GM21515 (cell line): Measurements from ENCODE around the gene AGBL4.
"Not testable (repeated sequence)": the region's sequence is repeated elsewhere in the genome, so short reads cannot be mapped to it uniquely, and the experiment has no call there.

ENCODE experiments used
- ATAC-seq: cut with Tn5 transposase; IDR thresholded peaks from one replicate; pipeline ENCODE4 v1.9.1; 2021; ENCODE audit not compliant: unreplicated experiment

Gene AGBL4

DNA sequence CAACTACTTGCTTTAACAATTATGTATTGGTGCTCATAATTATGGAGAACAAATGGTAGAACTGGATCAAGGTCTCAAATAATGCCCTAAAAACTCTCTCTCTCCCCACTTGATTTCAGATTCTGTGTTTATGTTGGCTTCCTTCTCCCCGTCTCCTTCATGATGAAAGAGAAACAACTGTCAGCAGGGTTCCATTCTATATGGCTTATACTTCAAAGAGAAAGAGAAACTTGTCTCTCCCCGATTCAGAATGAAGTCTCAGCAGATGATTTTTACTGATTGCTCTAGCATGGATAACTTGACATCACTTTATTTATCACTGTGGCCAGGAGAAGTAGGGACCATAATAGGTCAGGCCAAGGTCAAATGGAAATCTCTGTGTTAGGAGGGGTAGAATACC, 575.6 kb downstream of the AGBL4 start:
- no peak for ATAC-seq

DNA sequence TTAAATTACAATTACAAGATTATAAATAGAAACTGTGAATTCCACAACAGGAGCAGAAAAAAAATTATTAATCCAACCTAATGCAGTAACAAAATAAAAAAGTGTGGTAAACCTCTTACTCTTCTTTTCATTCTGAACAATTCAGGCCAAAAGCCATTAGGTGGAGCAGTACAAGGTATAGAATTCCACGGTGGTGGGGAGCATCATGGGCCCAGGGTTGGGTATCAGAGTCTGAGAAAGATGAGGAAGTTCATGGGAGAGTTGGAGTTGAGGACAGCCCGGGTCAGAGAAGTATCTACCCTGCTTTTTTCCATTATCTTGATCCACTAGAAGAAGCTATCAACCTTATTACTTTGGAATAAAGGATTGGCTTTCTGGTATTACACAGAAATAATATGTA, 586.9 kb downstream of the AGBL4 start:
- ATAC-seq, result no peak

DNA sequence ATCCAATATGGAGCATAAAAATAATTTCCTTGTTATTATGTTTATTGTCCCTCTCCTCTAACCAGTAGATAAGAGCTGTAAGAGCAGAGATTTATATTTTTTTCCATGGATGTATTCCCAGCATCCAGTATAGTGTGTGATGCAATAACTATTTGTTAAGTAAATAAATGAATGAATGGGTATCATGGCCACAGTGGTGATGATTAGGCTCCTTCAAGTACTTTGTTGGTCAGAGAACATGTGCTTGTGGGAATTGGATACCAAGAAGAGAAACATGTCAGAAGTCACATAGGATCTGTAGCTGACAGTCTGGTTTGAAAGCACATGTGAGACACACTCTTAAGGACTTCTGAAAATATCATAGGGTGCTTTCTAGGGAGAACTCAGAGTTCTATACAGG, 588.5 kb downstream of the AGBL4 start:
- no peak for ATAC-seq

DNA sequence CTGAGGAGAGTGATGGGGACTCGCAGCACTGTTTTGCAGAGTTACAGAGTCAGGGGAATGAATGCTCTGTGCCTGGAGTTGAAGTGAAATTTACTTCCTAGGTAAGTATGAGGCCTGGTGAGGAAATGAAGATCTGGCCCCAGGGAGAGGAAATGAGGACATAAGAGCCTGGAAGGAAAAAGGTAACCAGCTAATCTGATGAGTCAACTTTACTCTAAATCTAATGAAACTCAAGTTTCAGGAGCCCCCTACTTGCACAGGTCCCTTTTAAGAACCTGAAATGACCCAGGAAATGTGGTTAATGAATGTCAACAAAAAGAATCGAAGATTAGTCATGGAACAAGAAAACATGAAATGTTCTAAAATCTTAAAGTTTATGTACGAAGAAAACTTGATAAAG, 599.0 kb downstream of the AGBL4 start:
- ATAC-seq, result no peak

DNA sequence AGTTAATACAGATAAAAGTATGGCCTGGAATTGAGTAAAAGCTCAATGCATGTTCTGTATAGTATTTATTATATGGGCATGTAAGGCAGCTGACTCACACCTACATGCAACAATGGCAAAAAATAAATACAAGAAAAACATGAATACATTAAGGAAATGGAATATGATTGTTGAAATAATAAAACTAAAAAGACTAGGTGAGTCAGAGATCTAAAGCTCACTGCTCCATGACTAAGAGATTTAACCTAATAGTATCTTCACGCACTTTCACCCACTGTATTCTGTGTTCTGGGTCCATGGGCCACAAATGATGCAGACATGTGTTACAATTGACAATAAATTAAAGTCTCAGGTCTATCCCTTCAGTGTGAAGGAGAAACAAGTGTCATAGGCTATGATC, 607.0 kb downstream of the AGBL4 start:
- ATAC-seq, result no peak

DNA sequence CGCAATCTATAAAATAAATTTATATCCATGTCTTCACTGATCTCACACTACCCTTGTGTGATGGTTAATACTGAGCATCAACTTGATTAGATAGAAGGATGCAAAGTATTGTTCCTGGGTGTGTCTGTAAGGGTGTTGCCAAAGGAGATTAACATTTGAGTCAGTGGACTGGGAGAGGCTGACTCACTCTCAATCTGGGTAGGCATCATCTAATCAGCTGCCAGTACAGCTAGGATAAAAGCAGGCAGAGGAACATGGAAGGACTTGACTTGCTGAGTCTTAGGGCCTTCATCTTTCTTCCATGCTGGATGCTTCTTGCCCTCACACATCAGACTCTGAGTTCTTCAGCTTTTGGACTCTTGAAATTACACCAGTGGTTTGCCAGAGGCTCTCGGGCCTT, 615.4 kb downstream of the AGBL4 start:
- ATAC-seq, result no peak

DNA sequence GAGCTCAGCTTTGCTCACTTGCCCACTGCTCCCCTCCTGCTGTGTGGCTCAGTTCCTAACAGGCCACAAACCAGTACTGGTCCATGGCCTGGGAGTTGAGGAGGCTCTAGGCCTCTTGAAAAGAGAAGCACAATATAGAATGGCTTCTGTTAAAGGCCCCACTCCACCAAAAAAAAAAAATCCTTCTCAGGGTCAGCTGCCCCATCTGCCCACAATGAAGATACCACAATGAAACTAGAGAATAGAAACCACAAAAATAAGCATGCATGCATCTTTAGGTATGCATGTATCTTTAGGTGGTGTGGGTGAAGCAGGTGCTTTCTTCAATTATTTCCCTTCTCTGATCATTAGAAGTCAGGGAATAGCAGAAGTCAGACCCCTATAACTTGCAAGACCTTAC, 626.7 kb downstream of the AGBL4 start:
- ATAC-seq, result no peak

DNA sequence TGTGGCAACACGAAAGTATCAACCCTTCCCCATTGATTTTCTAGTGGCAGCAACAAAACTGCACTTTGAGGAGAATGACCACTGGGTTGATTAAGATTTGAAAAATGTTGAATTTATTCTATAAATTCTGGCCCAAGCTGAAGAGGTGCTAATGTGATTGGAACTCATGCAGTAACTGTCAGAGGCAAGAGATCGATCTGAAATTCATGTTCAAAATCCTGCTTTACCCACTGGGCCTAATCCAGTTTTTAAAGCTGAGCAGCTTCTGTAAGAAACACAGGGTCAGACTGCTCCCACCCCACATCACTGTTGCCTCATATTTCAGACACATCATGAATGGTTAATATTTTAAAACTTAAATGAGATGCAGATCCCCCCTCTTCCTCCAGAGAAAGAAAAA, 629.6 kb downstream of the AGBL4 start:
- no peak for ATAC-seq

DNA sequence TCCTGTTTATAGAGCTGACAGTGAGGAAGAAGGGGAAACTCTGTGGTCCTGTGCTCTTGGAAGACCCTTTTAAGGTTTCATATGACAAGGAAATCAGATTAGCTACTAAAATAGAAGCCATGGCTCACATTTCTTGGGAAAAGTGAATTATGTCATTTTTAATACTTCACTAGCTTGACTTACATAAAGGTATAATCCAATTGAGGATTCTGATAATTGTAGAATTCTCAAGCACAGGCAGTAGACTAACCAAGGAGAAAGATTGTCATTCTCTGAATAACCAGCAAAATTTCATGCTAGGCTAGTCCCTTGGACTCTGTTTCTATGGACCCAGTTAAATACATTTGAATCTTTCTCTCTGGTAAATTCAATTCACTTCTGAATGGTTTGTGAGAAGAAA, 634.1 kb downstream of the AGBL4 start:
- ATAC-seq, result no peak

DNA sequence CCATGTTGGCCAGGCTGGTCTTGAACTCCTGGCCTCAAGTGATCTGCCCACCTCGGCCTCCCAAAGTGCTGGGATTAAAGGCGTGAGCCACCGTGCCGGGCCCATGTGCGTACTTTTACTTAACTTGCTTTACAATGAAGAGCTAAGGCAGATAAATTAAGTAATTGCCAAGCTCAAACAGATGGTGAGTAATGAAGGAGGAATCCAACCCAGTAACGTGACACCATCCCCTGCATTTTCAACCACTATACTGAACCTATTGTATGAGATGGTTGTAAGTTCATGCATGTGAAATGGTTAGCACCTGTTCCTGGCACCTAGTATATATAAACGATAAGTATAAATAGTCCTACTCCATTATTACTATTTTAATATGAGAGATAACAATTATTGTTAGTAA, 659.1 kb downstream of the AGBL4 start:
- no peak for ATAC-seq

DNA sequence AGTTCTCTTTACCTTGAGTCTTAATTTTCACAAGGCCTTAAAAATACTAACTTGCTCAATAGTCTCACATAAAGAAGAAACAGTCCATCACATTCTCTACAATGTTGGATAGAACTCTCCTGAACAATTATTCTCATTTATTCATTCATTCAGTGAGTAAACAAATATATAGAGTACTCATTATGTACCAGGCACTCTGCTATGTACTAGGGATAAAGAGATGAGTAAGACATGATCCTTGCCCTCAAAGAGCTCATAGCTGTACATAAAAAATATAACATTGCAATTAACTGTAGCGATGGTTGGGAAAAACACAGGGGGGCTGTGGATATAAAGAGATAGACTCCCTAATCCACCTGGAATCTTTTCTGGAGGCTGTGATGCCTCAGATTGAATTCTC, 660.1 kb downstream of the AGBL4 start:
- ATAC-seq, result no peak

DNA sequence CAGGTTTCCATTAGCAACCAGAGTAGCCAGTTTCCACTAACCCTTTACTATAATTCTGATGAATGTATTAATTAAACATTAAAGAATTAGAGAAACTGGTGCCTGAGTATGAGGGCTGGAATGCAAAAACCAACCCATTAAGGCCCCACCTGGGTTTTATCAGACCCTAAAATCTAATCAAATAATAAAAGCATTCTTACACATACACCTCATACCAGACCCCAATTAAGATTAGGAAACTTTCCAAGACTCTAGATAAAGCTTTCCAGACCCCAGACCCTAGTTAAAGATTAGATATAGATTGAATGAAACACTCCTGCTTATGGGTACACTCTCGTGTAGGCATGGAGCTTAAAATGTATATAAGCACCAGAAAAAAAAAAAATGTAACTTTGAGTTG, 665.7 kb downstream of the AGBL4 start:
- ATAC-seq, result no peak

DNA sequence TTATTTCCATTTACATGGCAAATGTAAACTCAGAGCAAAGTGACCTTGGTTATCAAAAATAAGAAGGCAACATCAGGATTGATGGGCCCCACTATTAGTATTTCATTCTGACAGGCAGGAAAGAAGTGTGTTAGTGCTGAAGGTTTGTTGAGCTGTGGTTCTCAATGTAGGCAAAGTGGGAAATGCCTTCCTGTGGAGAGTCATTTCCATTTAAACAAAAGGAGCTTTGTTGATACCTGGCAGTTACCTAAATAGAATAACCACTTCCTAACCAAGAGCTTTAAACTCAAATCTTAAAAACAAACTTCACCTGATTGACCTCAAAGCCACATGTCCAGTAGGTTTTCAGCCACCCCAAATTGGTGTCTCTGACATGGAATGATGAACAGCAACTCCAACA, 667.2 kb downstream of the AGBL4 start:
- no peak for ATAC-seq

DNA sequence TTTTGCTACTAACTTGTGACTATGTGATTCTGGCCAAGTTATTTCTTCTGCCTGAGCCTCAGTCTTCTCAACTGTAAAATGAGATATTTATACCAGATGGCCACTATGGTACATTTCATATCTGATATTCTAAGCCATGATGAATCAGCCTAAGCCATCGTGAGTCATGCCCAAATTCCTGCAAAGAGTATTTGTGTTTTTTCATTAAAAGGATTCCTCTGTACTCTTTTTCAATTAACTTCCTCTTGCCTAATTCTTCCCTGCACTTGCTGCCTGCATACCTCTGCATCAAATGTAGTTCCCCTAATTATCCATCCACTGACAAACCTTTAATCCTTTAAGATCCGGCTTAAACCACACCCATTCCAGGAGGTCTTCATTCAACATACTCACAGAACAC, 672.0 kb downstream of the AGBL4 start:
- ATAC-seq, result no peak

DNA sequence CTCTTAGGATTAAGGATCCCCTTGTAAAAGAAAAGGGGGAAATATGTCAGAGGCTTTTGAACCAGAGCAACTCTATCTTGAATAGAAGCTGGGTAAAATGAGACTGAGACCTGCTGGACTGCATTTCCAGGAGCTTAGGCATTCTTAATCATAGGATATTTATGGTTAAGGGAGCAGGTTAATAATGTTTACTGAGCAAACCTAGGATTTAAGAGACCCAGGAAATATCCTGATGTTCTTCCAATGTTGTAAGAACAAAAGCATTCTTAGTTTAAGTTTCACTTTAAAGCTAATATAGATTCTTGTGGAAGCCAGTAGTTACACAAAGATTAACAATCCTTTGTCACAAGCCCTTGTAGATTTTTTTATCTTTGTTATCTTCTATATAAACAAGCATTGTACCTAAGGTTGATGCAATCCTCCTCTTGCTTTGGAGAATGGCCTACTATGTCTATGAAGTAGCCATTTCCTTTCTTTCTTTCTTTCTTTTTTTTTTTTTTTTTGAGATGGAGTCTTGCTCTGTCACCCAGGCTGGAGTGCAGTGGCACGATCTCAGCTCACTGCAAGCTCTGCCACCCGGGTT, 676.9 kb downstream of the AGBL4 start:
- no peak for ATAC-seq

DNA sequence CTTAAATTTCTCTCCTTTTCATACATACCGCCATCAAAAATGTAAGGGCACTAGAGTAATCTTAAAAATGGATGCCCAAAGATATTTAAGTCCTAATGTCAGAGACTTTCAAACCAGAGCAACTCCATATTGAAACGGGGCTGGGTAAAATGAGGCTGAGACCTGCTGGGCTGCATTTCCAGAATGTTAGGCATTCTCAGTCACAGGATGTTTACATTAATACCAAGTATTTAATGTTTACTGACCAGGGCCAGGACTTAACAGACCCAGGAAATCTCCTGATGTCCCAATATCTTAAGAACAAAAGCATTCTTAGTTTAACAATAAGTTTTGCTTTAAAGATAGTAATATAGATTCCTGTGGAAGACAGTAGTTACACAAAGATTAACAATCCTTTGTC, 683.2 kb downstream of the AGBL4 start:
- no peak for ATAC-seq

DNA sequence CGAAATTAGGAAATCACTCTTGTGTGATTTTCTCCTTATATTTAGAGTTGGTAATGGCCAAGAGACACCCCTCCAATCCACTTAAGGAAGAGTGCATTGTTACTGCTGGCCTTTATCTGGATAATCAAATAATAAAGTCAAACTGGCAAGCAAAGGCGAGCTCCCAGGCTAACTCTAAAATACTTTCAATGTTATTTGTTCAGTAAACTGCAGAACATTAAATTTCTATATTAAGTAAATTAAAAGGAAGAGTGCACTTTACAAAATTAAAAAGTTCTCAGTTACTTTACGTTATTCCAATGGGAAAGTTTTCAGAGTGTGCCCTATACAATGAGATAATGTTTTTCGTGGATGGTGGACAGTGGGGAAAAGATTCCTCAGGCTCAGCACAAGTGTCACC, 684.7 kb downstream of the AGBL4 start:
- ATAC-seq, result no peak

DNA sequence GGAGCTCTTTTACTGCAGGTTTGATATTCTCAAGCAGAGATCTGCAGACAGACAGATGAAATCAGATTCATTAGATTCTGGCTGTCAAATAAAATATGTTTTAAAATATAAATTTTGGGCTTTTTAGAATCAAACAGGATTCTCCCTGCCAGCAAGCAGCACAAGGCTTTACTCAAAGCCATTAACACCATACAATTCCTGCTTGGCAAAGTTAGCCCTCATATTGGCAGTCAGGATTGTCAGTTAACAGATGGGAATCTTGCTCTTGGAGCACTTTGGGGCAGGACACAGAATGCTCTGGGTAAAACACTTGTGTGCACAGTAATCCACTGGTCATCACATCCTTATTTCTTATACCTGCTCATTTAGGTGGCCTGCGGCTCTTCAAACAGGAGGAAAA, 686.5 kb downstream of the AGBL4 start:
- no peak for ATAC-seq

DNA sequence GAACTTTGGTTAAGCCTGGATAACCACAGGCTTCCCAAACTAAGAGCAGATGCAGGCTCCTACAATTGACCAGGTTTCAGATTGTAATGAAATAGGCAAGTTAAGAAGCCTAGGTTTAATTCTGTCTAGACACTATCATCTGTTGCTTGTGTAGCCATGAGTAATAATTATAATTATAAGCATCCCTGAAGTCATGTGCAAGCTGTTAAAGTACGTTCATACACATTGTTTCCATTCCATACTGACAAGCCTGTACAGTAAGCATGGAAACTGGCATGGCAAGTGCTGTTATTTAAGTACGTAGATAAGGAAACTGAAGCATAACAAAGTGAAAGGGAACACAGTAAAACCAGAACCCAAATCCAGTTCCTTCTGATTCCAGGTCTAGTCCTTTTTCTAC, 689.8 kb downstream of the AGBL4 start:
- no peak for ATAC-seq

DNA sequence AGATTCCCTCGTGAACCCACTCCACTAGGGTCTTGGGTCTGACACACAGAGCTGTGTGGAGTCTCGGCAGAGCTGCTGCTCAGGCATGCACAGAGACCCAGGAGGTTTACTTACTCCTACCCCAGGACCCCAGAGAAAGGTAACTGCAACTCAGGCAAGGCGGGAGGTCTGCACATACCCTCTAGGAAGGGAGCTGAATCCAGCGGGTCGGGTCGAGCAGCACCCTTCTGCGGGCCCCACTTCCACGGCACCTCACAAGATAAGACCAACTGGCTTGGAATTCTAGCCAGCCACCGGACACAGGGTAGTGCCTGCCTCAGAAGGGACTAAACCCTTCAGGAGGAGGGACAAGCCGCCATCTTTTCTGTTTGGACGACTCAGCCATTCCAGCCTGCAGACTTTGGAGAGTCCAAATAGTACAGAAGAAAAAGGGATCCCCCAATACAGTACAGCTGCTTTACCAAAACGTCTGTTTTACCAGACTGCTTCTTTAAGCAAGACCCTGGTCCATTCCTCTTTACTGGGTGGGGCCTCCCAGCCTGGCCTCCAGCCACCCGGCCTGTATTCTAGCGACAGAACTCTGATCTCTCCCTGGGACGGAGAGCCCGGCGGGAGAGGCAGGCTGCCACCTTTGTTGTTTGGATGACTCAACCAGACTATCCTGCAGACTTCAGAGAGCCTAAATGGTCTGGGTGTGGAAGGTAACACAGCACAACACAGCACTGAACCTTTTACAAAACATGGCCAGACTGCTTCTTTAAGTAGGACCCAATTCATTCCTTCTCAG, 692.5 kb downstream of the AGBL4 start:
- ATAC-seq, result no peak

DNA sequence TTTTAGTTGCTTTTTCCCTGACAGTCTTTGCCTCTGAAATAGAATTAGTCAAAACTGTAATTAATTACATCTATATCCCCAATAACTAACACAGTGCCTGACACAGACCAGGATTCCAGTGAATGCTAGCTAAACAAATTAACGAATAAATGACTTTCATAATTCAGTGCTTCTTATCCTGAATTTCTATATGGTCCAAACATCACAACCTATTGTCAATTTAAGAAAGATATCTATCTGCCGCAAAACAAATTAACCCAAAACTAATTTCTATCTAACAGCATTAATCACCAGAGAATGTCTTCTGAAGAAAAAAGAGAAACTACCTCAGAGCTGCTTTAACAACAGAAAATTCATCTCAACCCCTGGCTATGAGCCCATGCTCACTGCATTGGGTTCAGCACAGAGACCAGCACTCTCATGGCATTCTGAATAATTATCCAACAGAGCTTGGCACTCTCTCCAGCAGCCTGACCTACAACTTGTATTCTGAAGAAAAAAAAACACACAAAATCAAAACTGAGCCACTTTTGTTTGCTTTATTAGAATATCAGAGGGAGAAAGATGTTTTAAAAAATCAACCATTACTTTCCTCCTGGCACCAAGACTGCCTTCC, 699.7 kb downstream of the AGBL4 start:
- ATAC-seq, result no peak

DNA sequence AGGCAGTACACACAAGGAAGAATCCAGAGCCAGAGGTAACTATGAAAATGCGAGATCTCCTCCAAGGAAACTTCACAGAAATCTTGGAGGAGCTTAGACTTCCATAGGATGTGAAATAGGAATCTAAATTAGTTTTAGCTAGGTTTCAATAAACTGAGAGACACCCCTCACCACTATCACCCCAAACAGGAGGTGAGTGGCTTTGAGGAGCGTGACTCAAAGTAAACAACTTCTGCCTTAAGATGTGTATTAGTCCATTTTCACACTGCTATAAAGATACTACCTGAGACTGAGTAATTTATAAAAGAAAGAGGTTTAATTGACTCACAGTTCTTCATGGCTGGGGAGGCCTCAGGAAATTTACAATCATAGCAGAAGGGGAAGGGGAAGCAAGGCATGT, 703.3 kb downstream of the AGBL4 start:
- not testable (repeated sequence) for ATAC-seq
